Measurements from ENCODE around the gene VTCN1. TPM values are rescaled to one million over a fixed set of nuclear protein-coding genes. Genes with fewer than 3 reads are reported as not detected.
"Not testable (repeated sequence)": the region's sequence is repeated elsewhere in the genome, so short reads cannot be mapped to it uniquely, and the experiment has no call there.

The VTCN1 gene
- total RNA-seq, 6 experiments from 2014 or later, result 0.28 to 0.89 (median 0.39) TPM; not detected in 1

GRCh38 chr1:117121589-117122329, 89.0 kb downstream of the VTCN1 start, which contains the start of gene TRIM45:
Gene TRIM45 (minus strand): TSS chr1:117121749. CDS start chr1:117121201, 548 bp downstream.
- TF ChIP-seq POLR2A (IDR thresholded peaks at IDR 0.05) (no peak), CTCF (IDR thresholded peaks at IDR 0.05) (peak; percentile 56 to 80 (median 74))
- H3K9me3 ChIP-seq, result no peaks in the 10 kb centered on the region
- no peaks in the 10 kb centered on the region for H3K36me3 ChIP-seq
- peak; percentile 95 to 98 (median 95) for ATAC-seq
- 3% methylated on average over 12 of the region's 71 CpGs for WGBS (ENCODE audit: insufficient coverage, low coverage, low lambda C conversion rate, missing lambda C conversion rate)
- peak; percentile 96 to 97 (median 97) for DNase-seq
- no peaks in the 10 kb centered on the region for H3K27me3 ChIP-seq
- H3K4me1 ChIP-seq, result peaks cover 0 to 13% (median 7%) of the 10 kb centered on the region in 4 donors
- H3K27ac ChIP-seq, result peak within 1 kb of the TSS; percentile 65 to 82 (median 78)
- intact Hi-C loops (cut with DNase I), result loop anchor here in 1 of 2 donors (10.0 kb wide), 1 partner anchor 47 kb away; no protein-coding TSS in a partner anchor
- H3K4me3 ChIP-seq, result peak within 1 kb of the TSS; percentile 67 to 77 (median 68)

GRCh38 chr1:117120774-117121588, 89.7 kb downstream of the VTCN1 start:
- Histone ChIP-seq H3K27me3 (no peaks in the 10 kb centered on the region), H3K27ac (peak overlapping the region in 2 of 3 donors; percentile 78 to 82), H3K4me1 (peaks cover 0 to 13% (median 7%) of the 10 kb centered on the region in 4 donors), H3K4me3 (peak overlapping the region; percentile 67 to 77 (median 68)), H3K36me3 (no peaks in the 10 kb centered on the region), H3K9me3 (no peaks in the 10 kb centered on the region)
- intact Hi-C loops (cut with DNase I), result loop anchor here in 1 of 2 donors (10.0 kb wide), 1 partner anchor 46 kb away; no protein-coding TSS in a partner anchor
- no peak for DNase-seq
- ATAC-seq, result peak; percentile 18 to 36 (median 20)
- TF ChIP-seq POLR2A (IDR thresholded peaks at IDR 0.05) (no peak), CTCF (IDR thresholded peaks at IDR 0.05) (no peak)
- 17% methylated on average over 21 of the region's 29 CpGs for WGBS (ENCODE audit: insufficient coverage, low coverage, low lambda C conversion rate, missing lambda C conversion rate)

DNA sequence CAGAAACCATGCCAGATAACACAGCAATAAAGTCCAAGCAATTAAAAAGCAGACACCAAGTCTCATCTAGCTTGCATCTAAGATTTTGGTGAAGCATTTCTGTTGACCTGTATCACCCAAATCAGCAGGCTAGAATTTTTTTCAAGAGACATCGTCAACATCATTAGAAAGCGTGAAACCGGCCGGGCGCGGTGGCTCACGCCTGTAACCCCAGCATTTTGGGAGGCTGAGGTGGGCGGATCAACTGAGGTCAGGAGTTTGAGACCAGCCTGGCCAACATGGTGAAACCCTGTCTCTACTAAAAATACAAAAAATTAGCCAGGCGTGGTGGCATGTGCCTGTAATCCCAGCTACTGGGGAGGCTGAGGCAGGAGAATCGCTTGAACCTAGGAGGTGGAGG, 91.6 kb downstream of the VTCN1 start:
- WGBS (ENCODE audit: insufficient coverage, low coverage, low lambda C conversion rate, missing lambda C conversion rate), result 99% methylated on average over 10 of the region's 10 CpGs
- H3K27me3 ChIP-seq; intact Hi-C loops (cut with DNase I); ATAC-seq; H3K4me3 ChIP-seq; H3K27ac ChIP-seq; H3K36me3 ChIP-seq; DNase-seq; H3K9me3 ChIP-seq: not testable (repeated sequence)
- H3K4me1 ChIP-seq, result peaks cover 0 to 13% (median 7%) of the 10 kb centered on the region in 4 donors

DNA sequence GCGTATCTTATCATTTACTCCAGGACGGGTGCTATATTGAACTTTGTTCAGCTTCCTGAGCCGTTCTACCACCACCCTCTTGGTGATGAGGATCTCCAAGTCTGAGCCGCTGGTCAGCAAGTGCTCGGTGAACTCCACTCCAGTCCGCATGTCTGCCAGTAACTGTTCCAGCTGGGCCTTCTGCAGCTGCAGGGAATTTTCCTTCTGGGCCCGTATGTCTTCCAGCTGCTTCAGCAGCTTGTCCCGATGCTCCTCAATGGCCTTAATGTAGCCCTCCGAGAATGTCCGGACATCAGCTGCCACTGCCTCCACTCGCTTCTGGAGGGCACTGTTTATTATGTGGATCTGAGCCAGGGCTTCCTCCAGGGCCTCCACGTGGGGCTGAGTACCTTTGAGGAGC, 92.6 kb downstream of the VTCN1 start:
- Histone ChIP-seq H3K4me3 (no peak overlapping the region), H3K27me3 (no peaks in the 10 kb centered on the region), H3K9me3 (no peaks in the 10 kb centered on the region), H3K4me1 (peaks cover 0 to 13% (median 7%) of the 10 kb centered on the region in 4 donors), H3K27ac (peak overlapping the region in 1 of 3 donors; percentile 7), H3K36me3 (no peaks in the 10 kb centered on the region)
- 67% methylated on average over 8 of the region's 12 CpGs for WGBS (ENCODE audit: insufficient coverage, low coverage, low lambda C conversion rate, missing lambda C conversion rate)
- DNase-seq, result no peak
- no peak for ATAC-seq
- no peak for TF ChIP-seq CTCF (IDR thresholded peaks at IDR 0.05)
- no peak for TF ChIP-seq POLR2A (IDR thresholded peaks at IDR 0.05)
- intact Hi-C loops (cut with DNase I), result no loop called here
